Measurements from ENCODE around the gene CD74. TPM values are rescaled to one million over a fixed set of nuclear protein-coding genes. Genes with fewer than 3 reads are reported as not detected.

CD74 gene
- total and polyA plus RNA-seq, 2 of the 13 experiments (the other 11 are each of a cell fraction or from before 2014, with no cell fraction given): 34.1 to 84.4 TPM

DNA sequence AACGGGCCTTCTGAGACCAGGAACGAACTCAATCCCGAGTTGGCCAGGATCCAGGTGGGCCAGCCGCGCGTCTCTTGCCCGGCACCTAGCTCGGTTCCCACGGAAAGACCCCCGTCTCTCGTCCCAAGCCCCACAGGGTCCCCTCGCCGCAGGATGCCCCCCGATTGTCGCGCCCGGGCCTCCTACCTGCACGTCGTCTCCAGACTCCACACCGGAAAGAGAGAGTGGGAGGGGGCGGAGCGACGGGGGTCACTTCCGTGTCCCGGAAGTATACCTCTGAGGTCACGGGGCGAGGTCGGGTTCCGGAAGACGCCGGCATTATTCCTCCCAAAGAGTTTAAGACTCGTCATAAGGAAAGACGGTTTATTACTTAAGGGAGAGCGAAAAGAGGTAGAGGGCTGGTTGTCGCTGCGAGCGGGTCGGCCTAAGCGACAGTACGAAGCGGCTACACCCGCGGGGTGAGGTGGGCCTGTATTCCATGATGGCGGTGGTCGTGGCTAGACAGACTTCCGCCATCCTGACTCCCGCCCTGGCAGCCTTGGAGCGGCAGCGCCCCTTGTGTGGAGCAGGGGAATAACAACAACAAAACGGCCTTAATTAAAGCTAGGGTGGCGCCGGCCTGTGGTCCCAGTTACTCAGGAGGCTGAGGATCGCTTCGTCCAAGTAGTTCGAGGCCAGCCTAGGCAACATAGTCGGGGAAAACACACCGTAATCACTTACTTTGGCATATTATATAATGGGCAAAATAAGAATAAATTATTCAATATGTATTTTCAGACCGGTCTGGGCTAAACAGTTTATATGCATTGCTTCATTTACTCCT lies 37.0 kb upstream of the CD74 start, which contains the start of gene RPS14 (continued):
- TF ChIP-seq GATAD1 (CRISPR knock-in tag; IDR thresholded peaks at IDR 0.05) (peak; percentile 94), ZNF496 (CRISPR knock-in tag; IDR thresholded peaks at IDR 0.05; ENCODE audit: insufficient replicate concordance) (no peak), HOXA5 (CRISPR knock-in tag; IDR thresholded peaks at IDR 0.05) (peak; percentile 89), KAT7 (CRISPR knock-in tag; IDR thresholded peaks at IDR 0.05; ENCODE audit: borderline replicate concordance) (peak; percentile 85), THAP8 (CRISPR knock-in tag; IDR thresholded peaks at IDR 0.05; ENCODE audit: borderline replicate concordance) (no peak; the same call in 1 of the 2 replicates), THAP11 (CRISPR knock-in tag; IDR thresholded peaks at IDR 0.05) (peak; percentile 94), ONECUT2 (CRISPR knock-in tag; IDR thresholded peaks at IDR 0.05) (no peak), ZNF7 (CRISPR knock-in tag; IDR thresholded peaks at IDR 0.05) (no peak), MTA3 (CRISPR knock-in tag; IDR thresholded peaks at IDR 0.05) (no peak), GPN1 (CRISPR knock-in tag; IDR thresholded peaks at IDR 0.05; ENCODE audit: borderline replicate concordance) (no peak), TBP (CRISPR knock-in tag; IDR thresholded peaks at IDR 0.05) (no peak), ZNF10 (CRISPR knock-in tag; IDR thresholded peaks at IDR 0.05; ENCODE audit: borderline replicate concordance, low read depth) (no peak), USF2 (IDR thresholded peaks at IDR 0.05; ENCODE audit: low read depth, low read length) (0 out of 2 replicates have a peak, but pooled peaks have one; percentile 28), USF2 (CRISPR knock-in tag; IDR thresholded peaks at IDR 0.05; ENCODE audit: borderline replicate concordance) (peak; percentile 74; the same call in 1 of the 2 replicates), ZNF253 (CRISPR knock-in tag; IDR thresholded peaks at IDR 0.05; ENCODE audit: borderline replicate concordance) (no peak), JARID2 (CRISPR knock-in tag; IDR thresholded peaks at IDR 0.05; ENCODE audit: insufficient replicate concordance) (peak; percentile 93)
- TF ChIP-seq, protein P1, sequence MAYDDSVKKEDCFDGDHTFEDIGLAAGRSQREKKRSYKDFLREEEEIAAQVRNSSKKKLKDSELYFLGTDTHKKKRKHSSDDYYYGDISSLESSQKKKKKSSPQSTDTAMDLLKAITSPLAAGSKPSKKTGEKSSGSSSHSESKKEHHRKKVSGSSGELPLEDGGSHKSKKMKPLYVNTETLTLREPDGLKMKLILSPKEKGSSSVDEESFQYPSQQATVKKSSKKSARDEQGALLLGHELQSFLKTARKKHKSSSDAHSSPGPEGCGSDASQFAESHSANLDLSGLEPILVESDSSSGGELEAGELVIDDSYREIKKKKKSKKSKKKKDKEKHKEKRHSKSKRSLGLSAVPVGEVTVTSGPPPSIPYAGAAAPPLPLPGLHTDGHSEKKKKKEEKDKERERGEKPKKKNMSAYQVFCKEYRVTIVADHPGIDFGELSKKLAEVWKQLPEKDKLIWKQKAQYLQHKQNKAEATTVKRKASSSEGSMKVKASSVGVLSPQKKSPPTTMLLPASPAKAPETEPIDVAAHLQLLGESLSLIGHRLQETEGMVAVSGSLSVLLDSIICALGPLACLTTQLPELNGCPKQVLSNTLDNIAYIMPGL (CRISPR knock-in tag; IDR thresholded peaks at IDR 0.05; ENCODE audit: borderline replicate concordance in 1 of 2, low read depth in 1 of 2): peak; percentile 93 to 95; a peak in 3 of 4 replicates
- TF ChIP-seq, protein P2, sequence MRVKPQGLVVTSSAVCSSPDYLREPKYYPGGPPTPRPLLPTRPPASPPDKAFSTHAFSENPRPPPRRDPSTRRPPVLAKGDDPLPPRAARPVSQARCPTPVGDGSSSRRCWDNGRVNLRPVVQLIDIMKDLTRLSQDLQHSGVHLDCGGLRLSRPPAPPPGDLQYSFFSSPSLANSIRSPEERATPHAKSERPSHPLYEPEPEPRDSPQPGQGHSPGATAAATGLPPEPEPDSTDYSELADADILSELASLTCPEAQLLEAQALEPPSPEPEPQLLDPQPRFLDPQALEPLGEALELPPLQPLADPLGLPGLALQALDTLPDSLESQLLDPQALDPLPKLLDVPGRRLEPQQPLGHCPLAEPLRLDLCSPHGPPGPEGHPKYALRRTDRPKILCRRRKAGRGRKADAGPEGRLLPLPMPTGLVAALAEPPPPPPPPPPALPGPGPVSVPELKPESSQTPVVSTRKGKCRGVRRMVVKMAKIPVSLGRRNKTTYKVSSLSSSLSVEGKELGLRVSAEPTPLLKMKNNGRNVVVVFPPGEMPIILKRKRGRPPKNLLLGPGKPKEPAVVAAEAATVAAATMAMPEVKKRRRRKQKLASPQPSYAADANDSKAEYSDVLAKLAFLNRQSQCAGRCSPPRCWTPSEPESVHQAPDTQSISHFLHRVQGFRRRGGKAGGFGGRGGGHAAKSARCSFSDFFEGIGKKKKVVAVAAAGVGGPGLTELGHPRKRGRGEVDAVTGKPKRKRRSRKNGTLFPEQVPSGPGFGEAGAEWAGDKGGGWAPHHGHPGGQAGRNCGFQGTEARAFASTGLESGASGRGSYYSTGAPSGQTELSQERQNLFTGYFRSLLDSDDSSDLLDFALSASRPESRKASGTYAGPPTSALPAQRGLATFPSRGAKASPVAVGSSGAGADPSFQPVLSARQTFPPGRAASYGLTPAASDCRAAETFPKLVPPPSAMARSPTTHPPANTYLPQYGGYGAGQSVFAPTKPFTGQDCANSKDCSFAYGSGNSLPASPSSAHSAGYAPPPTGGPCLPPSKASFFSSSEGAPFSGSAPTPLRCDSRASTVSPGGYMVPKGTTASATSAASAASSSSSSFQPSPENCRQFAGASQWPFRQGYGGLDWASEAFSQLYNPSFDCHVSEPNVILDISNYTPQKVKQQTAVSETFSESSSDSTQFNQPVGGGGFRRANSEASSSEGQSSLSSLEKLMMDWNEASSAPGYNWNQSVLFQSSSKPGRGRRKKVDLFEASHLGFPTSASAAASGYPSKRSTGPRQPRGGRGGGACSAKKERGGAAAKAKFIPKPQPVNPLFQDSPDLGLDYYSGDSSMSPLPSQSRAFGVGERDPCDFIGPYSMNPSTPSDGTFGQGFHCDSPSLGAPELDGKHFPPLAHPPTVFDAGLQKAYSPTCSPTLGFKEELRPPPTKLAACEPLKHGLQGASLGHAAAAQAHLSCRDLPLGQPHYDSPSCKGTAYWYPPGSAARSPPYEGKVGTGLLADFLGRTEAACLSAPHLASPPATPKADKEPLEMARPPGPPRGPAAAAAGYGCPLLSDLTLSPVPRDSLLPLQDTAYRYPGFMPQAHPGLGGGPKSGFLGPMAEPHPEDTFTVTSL (CRISPR knock-in tag; IDR thresholded peaks at IDR 0.05; ENCODE audit: borderline replicate concordance): no peak; the same call in 1 of the 2 replicates

All from HepG2 (cell line).